Upper lobe of left lung (tissue), 4 donors: ENCODE measurements around the gene CLCN6.

ENCODE experiments used
- POLR2A ChIP-seq, 4 donors: fragments of 450-650 bp; IDR thresholded peaks; one replicate each; pipeline ENCODE4 v1.5.1; 2016 to 2017; ENCODE audit warnings: antibody characterized with exemption in 4 of 4, mild to moderate bottlenecking in 2 of 4
- POLR2AphosphoS5 ChIP-seq, 2 donors: sonication (generic); formaldehyde crosslinking; IDR thresholded peaks; one replicate each; pipeline ENCODE4 v1.5.1; 2017; ENCODE audit warnings: antibody characterized with exemption in 2 of 2
- TF ChIP-seq, protein P1 (sequence below), 6 experiments: fragments of 450-650 bp in 4 of 6; fragments of 200-600 bp in 2 of 6; sonication (generic) in 2 of 6; IDR thresholded peaks; one replicate each; pipeline ENCODE4 v1.5.1; 2016 to 2019; ENCODE audit warnings: antibody characterized with exemption in 6 of 6

GRCh38 chr1:11761285-11761684 lies 44.7 kb upstream of the CLCN6 start:
- TF ChIP-seq POLR2A (IDR thresholded peaks at IDR 0.05) (no peak), POLR2AphosphoS5 (IDR thresholded peaks at IDR 0.05) (no peak)
- TF ChIP-seq, protein P1, sequence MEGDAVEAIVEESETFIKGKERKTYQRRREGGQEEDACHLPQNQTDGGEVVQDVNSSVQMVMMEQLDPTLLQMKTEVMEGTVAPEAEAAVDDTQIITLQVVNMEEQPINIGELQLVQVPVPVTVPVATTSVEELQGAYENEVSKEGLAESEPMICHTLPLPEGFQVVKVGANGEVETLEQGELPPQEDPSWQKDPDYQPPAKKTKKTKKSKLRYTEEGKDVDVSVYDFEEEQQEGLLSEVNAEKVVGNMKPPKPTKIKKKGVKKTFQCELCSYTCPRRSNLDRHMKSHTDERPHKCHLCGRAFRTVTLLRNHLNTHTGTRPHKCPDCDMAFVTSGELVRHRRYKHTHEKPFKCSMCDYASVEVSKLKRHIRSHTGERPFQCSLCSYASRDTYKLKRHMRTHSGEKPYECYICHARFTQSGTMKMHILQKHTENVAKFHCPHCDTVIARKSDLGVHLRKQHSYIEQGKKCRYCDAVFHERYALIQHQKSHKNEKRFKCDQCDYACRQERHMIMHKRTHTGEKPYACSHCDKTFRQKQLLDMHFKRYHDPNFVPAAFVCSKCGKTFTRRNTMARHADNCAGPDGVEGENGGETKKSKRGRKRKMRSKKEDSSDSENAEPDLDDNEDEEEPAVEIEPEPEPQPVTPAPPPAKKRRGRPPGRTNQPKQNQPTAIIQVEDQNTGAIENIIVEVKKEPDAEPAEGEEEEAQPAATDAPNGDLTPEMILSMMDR (IDR thresholded peaks at IDR 0.05), result no peak
